Measurements from ENCODE around the gene STK32B.

The STK32B gene

DNA sequence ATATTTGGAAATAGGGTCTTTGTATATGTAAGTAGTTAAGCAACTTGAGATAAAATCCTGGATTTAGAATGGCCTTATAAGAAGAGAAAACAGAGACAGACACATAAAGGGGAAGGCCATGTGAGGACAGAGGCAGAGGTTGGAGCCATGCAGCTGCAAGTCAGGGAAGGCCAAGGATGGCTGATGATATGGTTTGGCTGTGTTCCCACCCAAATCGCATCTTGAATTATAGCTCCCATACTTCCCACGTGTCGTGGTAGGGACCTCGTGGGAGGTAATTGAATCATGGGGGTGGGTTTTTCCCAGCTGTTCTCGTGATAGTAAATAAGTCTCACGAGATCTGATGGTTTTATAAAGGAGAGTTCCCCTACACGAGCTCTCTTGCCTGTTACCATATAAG lies 76.3 kb downstream of the STK32B start:
- no peak for DNase-seq

DNA sequence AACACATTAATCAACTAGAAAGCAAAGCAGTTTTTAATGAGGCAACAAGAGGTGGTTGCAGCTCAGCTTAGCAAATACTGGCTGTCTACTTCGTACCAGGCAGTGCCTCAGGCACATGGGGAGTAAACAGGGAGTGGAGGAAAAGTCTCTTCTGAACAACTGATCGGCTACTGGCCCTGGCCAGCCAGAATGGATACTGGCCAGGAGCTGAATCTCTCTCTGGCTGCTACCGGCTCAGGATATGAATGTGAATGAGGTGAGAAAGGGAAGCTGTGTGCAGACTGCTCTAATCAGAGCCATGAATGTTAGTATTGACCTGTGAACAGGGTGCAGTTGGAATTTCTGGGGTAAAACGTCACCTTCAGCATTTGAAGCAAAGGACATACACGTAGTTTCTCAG lies 77.3 kb downstream of the STK32B start:
- no peak for DNase-seq

DNA sequence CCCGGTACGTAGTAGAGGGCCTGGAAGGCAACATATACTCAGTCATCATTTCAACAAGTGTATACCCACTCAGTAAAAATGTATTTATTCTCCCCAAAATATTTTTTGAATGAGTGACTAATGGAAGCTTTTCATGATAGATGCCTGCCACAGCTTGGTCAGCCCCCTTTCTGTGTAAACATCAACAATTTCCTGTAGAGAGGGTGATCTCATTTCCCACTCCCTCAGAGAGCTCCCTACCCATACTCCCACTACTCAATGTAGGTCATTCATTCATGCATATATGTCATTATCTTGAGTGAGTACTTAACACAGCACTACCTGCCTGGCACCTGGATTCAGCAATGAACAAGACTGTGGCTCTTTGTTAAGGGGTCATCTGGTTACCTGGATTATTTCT lies 81.9 kb downstream of the STK32B start:
- no peak for DNase-seq

DNA sequence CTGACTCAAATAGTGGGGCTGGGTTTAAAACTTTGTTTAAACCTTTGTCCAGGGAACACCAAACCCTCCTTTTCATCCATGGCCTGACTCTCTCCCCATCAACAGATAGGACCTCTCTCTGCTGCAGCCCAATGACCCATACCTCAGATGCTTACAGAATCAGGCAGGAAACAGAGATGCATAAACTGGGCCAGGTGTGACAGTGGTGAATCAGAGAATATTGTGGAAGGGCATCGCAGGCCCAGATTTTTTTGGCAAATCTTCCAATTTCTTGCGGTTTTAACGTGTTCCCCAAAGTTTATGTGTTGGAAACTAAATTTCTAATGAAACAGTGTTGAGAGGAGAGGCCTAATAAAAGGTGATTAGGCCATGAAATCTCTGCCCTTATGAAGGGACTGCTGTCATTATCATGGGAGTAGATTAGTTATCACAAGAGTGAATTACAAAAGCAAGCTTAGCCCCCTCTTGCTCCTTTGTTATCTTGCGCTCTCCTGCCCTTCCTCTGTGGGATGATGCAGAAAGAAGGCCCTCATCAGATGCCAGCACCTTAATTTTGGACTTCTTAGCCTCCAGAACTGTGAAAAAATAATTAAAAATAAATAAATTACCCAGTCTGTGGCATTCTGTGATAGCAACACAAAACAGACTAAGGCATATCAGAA lies 82.8 kb downstream of the STK32B start:
- no peak for DNase-seq

DNA sequence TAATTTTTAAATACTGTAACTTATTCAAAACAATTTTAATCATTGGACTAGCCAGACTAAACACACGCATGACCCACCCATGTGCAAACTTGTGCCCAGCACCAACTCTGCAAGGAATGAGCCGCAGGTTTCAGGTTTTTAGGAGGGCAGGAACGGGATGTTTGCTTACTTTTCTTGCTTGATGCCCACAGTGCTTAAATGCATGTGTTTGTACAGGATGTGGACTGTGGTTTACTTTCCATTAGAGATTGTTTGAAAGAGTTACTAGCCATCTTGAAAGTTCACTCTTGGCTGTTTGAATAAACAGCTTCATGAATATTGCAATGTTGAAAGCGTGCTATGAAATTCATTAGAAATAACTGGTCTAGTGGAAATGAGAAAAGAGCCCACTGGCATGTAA lies 83.3 kb downstream of the STK32B start:
- no peak for DNase-seq

DNA sequence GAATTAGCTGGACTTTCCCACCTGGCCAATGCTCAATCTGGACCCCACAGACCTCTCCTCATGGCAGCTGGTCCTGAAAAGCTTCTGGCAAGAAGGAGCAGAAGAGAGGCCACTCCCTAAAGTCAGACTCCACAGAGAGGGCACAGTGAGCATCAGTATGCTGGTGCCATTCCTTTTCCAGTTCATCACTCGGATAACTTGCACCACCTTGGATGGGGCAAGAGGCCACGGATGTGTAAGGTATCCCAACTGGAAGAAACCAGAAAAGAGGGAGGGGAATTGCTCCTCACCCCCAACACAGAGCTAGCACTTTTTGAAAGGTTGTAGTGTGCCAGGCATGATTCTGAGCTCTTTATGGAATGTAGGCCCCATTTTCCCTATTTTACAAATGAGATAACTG lies 85.9 kb downstream of the STK32B start:
- no peak for DNase-seq

DNA sequence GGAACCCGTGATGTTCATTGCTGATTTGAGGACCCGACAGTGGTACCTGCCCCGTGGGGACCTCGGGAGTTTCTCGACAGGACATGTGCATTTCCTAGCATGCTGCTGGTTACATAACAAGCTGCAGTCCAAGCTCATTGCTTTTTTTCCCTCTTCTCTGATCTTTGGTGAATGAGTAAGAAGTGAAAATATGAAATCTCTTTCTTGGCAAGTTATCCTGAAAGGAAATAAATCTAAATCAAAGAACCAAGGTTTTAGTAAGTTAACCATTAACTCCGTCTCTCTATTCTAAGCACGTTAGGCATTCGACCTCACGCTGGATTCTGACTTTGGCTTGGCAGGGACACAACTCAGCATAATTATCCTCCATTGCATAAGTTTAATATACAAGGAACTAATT lies 86.6 kb downstream of the STK32B start:
- DNase-seq, result no peak

DNA sequence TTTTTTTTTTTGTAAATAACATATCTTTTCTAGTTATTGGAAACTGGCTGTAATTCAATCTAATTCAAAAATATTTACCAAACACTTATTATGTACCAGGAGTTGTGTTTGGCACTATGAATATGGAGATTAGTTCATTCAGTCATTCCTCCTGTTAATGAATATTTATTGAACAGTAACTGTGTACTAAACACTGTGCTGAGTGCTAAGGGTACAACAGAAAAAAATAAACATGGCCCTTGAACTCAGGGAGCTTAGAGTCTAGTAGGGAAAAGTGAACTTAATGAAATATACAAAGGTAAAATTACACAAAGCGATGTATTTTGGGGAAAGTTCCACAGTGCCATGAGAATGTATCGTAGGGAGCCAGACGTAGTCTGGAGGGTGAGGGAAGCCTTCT lies 87.1 kb downstream of the STK32B start:
- DNase-seq, result no peak

DNA sequence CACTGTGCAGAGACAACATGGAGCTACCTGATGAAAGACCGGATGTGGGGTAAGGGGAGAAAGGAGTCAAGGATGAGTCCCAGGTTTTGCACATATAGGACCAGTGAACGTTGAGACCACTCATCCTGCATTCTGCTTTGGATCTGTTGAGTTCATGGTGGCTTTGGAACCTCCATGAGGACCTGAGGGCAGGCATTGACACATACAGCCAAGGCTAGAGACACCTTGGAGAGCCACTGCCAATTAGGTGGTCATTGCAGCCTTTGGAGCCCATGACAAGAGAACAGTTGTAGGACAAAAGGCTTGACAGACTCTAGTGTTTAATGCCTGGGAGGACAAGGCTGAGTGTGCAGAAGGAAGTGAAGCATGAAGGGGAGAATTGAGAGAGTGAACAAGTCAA lies 87.9 kb downstream of the STK32B start:
- no peak for DNase-seq

DNA sequence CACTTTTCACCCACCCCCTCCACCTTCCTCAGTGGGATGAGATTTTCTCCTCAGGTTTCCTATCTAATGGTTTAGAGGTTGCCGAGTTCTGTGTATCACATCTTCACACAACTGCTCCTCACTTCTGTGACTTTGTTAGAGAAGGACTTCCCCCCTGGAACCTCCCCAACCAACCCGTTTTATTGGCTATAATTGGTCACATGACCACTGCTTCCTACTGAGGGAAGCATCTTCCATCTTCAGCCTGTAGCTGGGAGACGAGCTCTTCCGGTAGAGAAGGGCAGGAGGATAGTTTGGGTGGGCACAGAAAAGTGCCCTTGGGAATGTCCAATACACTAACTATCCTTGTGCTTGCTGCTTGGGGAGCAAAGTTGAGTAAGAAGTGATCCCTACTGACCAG lies 90.5 kb downstream of the STK32B start:
- DNase-seq, result no peak

DNA sequence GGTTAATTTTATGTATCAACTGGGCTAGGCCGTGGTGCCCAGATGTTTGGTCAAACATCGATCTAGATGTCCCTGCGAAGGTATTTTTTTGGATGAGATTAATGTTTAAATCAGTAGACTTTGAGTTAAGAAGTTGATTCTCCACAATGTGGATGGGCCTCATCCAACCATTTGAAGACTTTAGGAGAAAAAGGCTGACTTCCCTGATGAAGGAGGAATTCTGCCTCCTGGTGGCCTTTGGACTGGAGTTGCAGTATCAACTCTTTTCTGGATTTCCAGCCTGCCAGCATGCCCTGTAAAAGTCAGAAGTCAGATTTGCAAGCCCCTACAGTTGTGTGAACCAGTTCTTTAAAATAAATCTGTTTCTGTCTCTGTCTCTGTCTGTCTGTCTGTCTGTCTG lies 91.4 kb downstream of the STK32B start:
- DNase-seq, result no peak

DNA sequence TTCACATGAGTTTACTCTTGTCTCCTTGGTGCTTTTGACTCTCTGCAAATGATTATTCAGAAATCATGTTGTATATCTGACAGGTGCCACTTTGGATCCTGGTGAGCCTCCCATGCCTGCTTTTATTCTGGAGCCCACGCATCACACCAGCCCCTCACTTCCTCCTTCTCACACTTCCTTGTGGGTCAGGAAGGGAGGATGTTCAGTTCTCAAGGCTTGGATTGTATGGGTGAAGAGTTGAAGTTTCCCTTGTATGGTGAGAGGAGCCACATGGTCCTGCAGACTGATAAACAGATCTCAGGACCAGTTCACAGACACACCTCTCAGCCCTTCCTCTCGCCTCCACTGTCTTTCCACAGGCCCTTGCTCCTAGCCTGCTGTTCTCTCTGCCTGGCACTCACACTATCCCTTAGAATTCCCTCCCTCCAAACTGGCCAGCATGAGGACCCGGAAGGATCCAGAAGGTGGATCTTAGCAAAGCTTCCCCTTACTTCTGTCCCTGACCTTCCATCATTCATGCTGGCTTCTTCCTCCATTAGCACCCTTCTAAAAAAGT lies 92.1 kb downstream of the STK32B start:
- DNase-seq, result no peak

DNA sequence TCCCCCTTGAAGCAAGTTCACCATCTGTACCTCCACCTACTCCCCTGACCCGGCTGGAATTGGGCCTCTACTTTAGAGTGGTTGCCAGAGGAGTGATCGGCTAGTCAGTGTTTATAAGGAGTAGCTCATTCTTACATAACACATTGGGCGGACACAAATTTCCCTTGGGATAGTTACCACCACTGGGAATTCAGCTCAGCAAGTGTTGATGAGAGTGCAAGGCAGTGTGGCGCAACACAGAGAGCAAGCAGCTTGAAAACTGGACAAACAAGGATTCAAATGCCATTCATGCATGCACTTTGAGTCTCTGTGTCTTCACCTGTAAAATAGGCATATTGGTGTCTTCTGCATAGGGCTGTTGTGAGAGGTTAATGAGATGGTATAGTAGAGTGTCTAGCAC lies 92.7 kb downstream of the STK32B start:
- DNase-seq, result no peak

DNA sequence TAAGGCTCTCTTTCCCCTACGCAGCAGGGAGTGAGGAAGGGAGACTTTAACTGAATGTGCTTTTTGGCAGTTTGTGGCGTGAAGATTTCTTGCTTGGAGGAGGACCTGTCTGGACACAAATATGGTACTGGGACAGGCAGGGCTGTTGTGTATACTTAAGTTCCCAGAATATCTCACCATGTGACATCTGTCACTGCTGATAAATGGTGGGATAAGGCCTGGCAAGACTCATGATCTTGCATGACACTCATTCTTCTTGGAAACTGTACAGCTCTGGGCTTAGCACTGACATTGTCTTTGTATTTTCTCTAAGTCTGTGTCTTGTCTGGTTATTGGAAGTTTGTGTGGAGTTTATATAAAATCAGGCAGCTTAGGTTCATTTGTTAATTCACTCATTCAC lies 93.1 kb downstream of the STK32B start:
- DNase-seq, result no peak

DNA sequence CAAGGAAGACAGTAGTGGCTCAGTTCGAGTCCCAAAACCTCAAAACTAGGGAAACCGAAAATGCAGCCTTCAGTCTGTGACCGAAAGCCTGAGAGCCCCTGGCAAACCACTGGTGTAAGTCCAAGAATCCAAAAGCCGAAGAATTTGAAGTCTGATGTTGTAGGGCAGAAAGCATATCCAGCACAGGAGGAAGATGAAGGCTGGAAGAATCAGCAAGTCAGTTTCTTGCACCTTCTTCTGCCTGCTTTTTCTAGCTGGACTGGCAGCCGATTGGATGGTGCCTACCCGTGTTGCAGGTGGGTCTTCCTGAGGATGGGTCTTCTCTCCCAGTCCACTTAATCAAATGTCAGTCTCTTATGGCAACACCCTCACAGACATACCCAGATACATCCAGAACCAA lies 95.0 kb downstream of the STK32B start:
- no peak for DNase-seq

DNA sequence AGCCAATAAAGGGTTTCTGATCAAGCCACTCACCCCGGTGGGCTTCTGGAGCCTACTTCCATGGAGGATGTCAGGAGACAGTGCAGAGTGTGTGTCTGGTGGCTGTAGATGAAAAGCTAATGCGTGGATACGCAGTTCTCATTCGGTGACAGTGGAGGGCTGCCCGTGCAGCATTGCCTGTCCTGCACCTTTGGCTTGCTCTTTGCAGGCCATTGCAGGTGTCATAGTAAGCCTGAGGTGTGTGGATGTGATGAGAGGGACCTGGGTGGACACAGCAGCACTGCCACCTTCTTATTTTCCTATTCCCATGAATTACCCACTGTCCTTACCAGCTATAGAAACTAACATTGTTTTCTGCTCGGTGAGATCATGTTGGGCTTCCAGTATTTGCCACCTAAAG lies 101.2 kb downstream of the STK32B start:
- DNase-seq, result no peak

DNA sequence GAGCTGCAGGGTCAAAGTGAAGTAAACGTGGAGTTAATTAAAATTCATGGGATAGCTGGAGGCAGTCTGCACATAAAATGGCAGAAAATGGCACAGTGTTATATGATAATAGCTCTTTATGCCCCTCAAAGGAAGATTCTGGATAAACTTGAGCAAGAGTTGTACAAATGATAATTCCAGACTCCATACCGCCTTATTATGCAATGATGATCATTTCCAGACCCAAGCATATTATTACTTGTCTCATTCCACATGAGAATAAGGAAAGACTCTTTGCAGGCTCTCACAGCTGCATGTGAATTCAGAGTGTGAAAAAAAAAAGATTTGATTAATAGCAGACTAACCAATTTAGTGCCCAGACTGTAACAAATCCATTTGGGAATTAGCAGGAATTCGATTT lies 105.4 kb downstream of the STK32B start:
- no peak for DNase-seq

DNA sequence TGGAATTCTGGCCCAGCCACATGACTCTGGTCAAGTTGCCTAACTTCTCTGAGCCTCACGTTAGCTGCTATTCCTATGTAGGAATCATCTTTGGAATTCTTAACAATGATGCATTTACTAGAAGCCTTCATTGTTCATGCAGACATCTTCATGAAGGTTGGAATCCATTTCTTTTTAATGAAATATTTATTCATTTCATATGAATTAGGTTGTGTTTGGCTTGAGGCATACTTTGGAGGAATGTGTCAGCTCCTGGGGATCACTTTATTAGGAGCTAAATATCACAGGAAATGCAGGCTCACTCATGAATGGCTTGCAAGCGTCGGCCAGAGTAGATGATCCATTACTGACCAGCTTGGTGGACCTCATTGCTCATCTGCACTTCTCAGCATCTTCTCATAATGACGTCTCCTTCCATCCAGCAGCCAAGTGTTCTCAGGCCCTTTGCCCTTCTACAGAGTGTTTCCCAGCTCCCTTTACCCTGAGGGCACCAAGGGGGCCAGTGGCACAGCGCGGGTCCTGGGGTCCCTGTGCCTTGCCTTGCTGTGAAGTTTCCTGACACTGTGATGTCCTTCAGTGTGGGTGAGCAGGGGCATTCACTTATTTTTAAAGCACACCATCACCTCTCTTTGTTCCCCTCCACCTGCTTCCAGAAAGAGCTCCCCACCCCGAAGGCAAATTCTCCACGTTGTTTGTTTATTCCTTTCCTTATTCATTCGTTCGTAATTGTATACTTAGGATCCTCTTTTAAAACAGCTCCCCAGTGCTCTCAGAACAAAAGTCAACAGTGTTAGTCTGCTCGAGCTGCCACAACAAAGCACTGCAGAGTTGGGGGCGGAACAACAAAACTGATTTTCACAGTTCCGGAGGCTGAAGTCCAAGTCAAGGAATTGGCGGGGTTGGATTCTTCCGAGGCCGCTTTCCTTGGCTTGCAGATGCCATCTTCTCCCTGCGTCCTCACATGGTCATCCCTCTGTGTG lies 106.8 kb downstream of the STK32B start:
- no peak for DNase-seq

DNA sequence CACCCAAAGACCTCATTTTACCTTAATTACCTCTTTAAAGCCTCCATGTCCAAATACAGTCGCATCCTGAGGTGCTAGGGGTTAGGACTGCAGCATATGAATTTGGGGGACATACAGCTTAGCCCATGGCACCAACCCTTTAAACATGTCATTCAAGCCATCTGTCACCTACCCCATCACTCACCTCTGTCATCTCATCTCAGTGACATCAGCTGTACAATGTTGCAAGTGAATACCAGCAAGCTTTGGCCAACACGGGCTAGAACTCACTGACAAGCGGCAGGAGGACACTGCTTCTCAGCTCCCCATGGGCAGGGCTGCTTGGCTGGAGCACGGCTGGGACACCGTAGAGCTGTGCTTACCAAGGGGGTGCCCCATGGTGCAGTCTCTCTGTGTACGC lies 107.5 kb downstream of the STK32B start:
- no peak for DNase-seq

DNA sequence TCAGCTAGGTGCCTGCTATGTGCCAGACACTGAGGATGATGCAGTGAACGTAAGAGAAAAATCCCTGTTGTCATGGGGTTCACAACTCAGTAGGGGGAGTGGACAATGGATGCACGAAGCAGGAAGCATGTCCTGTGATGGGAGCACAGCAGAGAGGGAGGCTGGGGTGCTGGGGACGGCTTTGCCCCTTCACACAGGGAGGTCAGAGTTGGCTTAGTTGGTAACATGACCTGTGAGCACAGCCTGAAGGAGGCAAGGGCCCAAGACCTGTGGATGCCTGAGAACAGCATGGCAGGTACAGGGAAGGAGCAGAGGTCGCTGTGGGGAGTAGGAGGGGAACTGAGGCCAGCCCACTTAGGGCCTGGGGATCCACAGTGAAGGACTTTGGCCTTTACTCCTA lies 109.4 kb downstream of the STK32B start:
- DNase-seq, result no peak

DNA sequence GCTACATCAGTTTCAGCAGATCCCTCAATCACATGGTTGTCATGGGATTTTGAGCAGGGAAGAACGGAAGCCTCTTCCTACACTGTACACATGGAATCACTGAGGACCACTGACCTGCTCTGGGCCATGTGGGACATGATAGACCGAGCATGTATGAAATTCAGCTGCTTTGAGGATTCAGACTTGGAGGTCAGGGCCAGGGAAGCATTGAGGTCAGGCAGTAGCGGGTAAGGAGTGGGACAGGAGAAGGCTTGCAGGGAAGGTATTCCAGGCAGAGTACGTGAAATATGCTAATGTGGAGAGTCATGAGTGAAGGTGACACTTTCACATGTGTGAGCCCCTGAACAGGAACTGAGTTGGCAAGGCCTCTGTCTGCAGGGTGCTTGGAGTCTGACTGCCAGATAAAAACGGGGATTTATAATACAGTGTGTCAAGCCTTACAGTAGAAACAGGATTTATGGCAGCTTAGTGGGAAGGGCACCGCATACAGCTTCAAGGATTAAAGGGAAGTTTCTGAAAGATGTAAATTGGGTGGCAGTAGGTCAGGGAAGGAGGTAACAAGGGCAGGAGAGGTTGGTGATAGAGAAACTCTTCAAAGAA lies 111.7 kb downstream of the STK32B start:
- no peak for DNase-seq

DNA sequence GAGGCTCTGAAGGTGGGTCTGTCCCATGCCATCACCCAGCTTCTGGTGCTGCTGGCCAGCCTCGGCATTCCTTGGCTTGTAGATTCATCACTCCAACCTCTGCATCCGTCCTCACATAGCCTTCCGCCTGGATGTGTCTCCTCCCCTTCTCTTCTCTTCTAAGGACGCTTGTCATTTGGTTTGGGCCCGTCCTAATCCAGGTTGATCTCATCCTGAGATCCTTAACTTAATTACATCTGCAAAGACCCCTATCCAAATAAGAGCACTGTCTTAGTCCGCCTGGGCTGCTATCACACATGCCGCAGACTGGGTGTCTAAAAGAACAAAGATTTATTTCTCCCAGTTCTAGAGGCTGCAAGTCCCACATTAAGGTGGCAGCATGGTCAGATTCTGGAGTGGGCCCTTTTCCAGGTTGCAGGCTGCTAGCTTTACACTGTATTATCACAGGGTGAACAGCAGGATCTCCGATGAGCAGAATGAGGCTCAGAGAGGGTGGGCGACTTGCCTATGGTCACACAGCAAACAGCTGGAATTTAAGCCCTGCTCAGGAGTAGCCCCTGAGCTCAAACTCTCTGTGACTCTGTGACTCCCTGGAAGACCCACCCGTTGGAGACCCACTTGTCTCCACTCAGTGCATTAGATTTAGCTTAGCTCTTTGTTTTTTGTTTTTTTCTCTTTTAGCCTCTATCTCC lies 113.1 kb downstream of the STK32B start:
- DNase-seq, result no peak
